ENCODE data around the gene TBC1D14. TPM values are rescaled to one million over a fixed set of nuclear protein-coding genes. Genes with fewer than 3 reads are reported as not detected.
"Not testable (repeated sequence)": the region's sequence is repeated elsewhere in the genome, so short reads cannot be mapped to it uniquely, and the experiment has no call there.

The TBC1D14 gene
- total RNA-seq, 2 experiments from 2014 or later, result 49.0 to 49.1 TPM

GRCh38 chr4:6884341-6884870, 25.2 kb upstream of the TBC1D14 start:
- no peak overlapping the region for H3K27ac Mint-ChIP-seq
- DNase-seq (no peak), ATAC-seq (no peak)
- CTCF ChIA-PET, result interaction anchor here (1.6 to 7.4 kb wide), 2 partner anchors 11 to 15 kb away, joined by 6 to 47 read pairs; no protein-coding TSS in a partner anchor
- H3K4me3 Mint-ChIP-seq, result no peak overlapping the region
- H3K27me3 Mint-ChIP-seq, result no peaks in the 10 kb centered on the region
- H3K36me3 Mint-ChIP-seq, result peaks cover 10% of the 10 kb centered on the region
- H3K4me1 Mint-ChIP-seq, result peaks cover 5% of the 10 kb centered on the region
- H3K9me3 Mint-ChIP-seq (ENCODE audit: low read depth), result no peaks in the 10 kb centered on the region

DNA sequence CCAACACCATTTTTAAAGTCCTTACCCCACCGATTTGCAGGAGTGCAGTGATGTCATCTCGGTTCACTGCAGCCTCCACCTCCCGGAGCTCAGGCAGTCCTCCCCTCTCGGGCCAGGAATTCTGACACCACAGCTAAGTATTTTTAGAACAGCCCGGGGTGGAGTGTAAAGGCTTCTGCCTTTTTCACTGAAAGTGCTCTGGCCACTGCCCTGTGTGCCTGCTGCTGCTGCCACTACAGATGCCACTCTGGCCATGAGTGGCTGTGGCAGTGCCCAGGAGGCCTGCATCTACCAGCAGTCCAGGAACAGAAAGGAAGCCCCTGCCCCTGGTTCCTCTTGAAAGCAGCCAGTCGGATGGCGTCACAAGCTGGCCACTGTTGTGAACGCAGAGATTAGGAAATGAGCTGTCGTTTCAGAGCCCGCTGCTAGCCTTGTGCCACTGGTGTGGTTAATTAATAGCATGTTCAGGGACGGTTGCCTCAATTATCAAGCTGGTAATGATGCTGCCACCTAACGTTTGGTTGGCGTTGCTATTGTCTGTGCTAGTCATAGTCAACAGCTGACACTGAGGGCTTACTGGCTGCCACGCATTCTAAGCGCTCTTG, 23.6 kb upstream of the TBC1D14 start:
- peaks cover 7% of the 10 kb centered on the region for H3K4me1 Mint-ChIP-seq
- H3K36me3 Mint-ChIP-seq, result peaks cover 21% of the 10 kb centered on the region
- ATAC-seq, result peak; percentile 61
- DNase-seq, result no peak
- peaks cover 6% of the 10 kb centered on the region for H3K9me3 Mint-ChIP-seq (ENCODE audit: low read depth)
- peak overlapping the region; percentile 45 for H3K27ac Mint-ChIP-seq
- CTCF ChIA-PET, result interaction anchor here (1.3 to 7.4 kb wide), 9 partner anchors 12 to 185 kb away, joined by 3 to 47 read pairs (median 5); no protein-coding TSS in a partner anchor
- no peaks in the 10 kb centered on the region for H3K27me3 Mint-ChIP-seq
- H3K4me3 Mint-ChIP-seq, result no peak overlapping the region

DNA sequence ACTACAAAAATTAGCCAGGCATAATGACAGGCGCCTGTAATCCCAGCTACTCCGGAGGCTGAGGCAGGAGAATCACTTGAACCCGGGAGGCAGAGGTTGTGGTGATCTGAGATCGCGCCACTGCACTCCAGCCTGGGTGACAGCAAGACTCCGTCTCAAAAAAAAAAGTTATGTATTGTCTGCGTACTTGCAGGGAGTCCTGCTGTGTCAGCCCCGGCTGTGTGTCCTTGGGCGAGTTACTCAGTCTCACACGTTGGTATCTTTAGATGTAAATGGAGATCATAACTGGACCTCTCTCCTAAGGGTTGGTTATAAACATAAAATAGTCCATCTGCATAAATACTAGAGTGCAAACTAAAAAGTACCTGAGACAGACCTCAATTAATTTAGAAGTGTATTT, 22.7 kb upstream of the TBC1D14 start:
- no peak overlapping the region for H3K4me3 Mint-ChIP-seq
- H3K9me3 Mint-ChIP-seq (ENCODE audit: low read depth), result peaks cover 6% of the 10 kb centered on the region
- H3K36me3 Mint-ChIP-seq, result peaks cover 18% of the 10 kb centered on the region
- H3K27ac Mint-ChIP-seq, result no peak overlapping the region
- no peaks in the 10 kb centered on the region for H3K27me3 Mint-ChIP-seq
- peaks cover 15% of the 10 kb centered on the region for H3K4me1 Mint-ChIP-seq
- DNase-seq, result no peak
- ATAC-seq, result no peak
- CTCF ChIA-PET, result interaction anchor here (0.8 to 7.4 kb wide), 6 partner anchors 13 to 169 kb away, joined by 3 to 47 read pairs (median 5); no protein-coding TSS in a partner anchor

- no peak overlapping the region for H3K4me3 Mint-ChIP-seq
- DNase-seq, result no peak
- H3K27me3 Mint-ChIP-seq, result no peaks in the 10 kb centered on the region
- H3K36me3 Mint-ChIP-seq, result peaks cover 17% of the 10 kb centered on the region
- CTCF ChIA-PET, result interaction anchor here (0.8 to 7.4 kb wide), 2 partner anchors 14 to 26 kb away, joined by 3 to 47 read pairs; no protein-coding TSS in a partner anchor
- H3K9me3 Mint-ChIP-seq (ENCODE audit: low read depth), result peaks cover 6% of the 10 kb centered on the region
- H3K4me1 Mint-ChIP-seq, result peaks cover 24% of the 10 kb centered on the region
- no peak overlapping the region for H3K27ac Mint-ChIP-seq
- no peak for ATAC-seq
Measured at GRCh38 chr4:6887591-6888371, 21.8 kb upstream of the TBC1D14 start.

DNA sequence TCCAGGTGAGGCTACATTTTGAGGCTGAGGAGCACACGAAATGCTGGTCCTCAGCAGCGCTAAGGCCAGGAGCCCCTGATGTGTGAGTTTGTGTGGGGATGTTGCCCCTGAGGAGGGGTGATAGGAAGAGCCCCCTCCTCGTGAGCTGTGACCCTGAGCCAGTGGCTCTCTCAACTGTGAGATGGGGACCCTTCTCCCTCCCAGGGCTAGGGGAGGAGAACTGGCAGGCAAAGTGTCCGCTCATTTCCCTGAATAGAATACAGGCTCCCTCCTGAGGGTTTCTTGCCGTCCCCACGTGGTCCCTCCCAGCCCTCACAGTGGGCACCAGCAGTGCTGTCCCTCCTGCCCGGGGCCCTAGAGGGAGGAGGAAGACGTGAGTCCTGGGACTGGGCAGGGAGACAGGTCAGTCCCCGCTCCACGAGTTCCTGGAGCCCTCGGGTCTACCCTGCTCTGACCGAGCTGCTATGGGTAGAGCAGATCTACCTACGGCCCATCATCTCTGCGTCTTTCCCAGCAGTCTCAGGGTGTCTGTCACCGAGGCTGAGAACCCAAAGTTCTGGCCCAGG, 21.0 kb upstream of the TBC1D14 start:
- DNase-seq (no peak), ATAC-seq (no peak)
- Mint-ChIP-seq H3K27me3 (no peaks in the 10 kb centered on the region), H3K27ac (no peak overlapping the region), H3K9me3 (ENCODE audit: low read depth) (peaks cover 6% of the 10 kb centered on the region), H3K36me3 (peaks cover 16% of the 10 kb centered on the region), H3K4me1 (peaks cover 31% of the 10 kb centered on the region), H3K4me3 (no peak overlapping the region)
- CTCF ChIA-PET, result no interaction called here

DNA sequence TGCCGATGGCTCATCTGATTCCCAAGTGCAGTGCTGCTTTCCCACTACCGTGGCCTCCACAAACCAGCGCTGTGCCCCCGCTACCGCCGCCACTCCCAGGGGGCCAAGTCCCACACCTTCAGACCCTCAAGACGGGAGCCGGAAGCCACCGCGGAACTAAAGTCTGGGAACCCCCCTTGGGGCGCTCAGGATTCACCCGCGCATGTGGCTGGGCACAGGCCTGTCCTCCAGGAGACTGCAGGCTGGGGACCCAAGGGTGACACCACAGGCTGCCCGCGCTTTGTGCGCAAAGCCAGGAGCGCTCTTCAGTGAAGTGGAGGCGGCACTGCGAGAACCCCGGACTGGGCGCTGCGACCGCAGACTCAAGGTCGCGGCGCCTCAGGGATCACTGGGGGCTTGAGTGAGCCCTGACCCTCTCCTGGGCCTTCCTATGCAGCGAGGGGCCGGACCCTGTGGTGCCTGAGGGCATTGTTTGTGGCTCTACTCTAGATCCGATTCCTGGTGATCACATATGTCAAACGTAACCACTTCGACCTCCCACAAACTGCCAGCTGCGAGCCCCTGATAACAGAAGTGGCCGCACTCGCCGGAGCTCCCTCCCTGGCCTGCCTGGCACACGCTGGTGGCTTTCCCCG, 20.4 kb upstream of the TBC1D14 start:
- H3K27ac Mint-ChIP-seq, result no peak overlapping the region
- peaks cover 37% of the 10 kb centered on the region for H3K4me1 Mint-ChIP-seq

GRCh38 chr4:6889736-6890324, 19.8 kb upstream of the TBC1D14 start:
- CTCF ChIA-PET, result no interaction called here
- Mint-ChIP-seq H3K27ac (no peak overlapping the region), H3K9me3 (ENCODE audit: low read depth) (peaks cover 6% of the 10 kb centered on the region), H3K4me3 (no peak overlapping the region), H3K4me1 (peaks cover 43% of the 10 kb centered on the region), H3K27me3 (no peaks in the 10 kb centered on the region), H3K36me3 (peaks cover 19% of the 10 kb centered on the region)
- ATAC-seq (no peak), DNase-seq (no peak)

More for the DNA sequence above, 20.4 kb upstream of the TBC1D14 start:
- DNase-seq (no peak), ATAC-seq (no peak)
- Mint-ChIP-seq H3K36me3 (peaks cover 18% of the 10 kb centered on the region), H3K27me3 (no peaks in the 10 kb centered on the region), H3K9me3 (ENCODE audit: low read depth) (peaks cover 6% of the 10 kb centered on the region), H3K4me3 (no peak overlapping the region)
- CTCF ChIA-PET, result no interaction called here

GRCh38 chr4:6890358-6890757, 19.3 kb upstream of the TBC1D14 start:
- ATAC-seq (no peak), DNase-seq (no peak)
- Mint-ChIP-seq H3K4me3 (no peak overlapping the region), H3K36me3 (peaks cover 20% of the 10 kb centered on the region), H3K9me3 (ENCODE audit: low read depth) (peaks cover 6% of the 10 kb centered on the region), H3K27me3 (no peaks in the 10 kb centered on the region), H3K4me1 (peaks cover 46% of the 10 kb centered on the region), H3K27ac (no peak overlapping the region)
- CTCF ChIA-PET, result no interaction called here

DNA sequence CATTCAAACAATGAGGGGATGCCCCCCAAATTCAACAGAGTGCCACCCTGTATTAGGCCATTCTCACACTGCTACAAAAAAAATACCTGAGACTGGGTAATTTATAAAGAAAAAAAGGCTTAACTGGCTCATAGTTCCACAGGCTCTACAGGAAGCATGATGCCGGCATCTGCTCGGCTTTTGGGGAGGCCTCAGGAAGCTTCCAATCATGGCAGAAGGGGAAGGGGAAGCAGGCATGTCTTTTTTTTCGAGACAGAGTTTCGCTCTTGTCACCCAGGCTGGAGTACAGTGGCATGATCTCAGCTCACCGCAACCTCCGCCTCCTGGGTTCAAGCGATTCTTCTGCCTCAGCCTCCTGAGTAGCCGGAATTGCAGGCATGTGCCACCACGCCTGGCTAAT, 18.7 kb upstream of the TBC1D14 start:
- not testable (repeated sequence) for ATAC-seq; H3K9me3 Mint-ChIP-seq (ENCODE audit: low read depth); DNase-seq; H3K27me3 Mint-ChIP-seq; H3K4me3 Mint-ChIP-seq
- CTCF ChIA-PET, result interaction anchor here (0.7 kb wide), 1 partner anchor 152 kb away, joined by 3 read pairs; the partner anchor contains the start of gene TADA2B
- peak overlapping the region; percentile 96 for H3K27ac Mint-ChIP-seq
- peaks cover 20% of the 10 kb centered on the region for H3K36me3 Mint-ChIP-seq
- H3K4me1 Mint-ChIP-seq, result peaks cover 45% of the 10 kb centered on the region

GRCh38 chr4:6891436-6892170, 18.0 kb upstream of the TBC1D14 start:
- no peaks in the 10 kb centered on the region for H3K27me3 Mint-ChIP-seq
- H3K4me1 Mint-ChIP-seq, result peaks cover 47% of the 10 kb centered on the region
- peaks cover 6% of the 10 kb centered on the region for H3K9me3 Mint-ChIP-seq (ENCODE audit: low read depth)
- DNase-seq (no peak), ATAC-seq (peak; percentile 35)
- peak overlapping the region; percentile 96 for H3K27ac Mint-ChIP-seq
- CTCF ChIA-PET, result interaction anchor here (0.7 to 3.3 kb wide), 6 partner anchors 8 to 152 kb away, joined by 3 to 14 read pairs (median 4); partner anchors contain the start of gene TADA2B
- peak overlapping the region; percentile 53 for H3K4me3 Mint-ChIP-seq
- peaks cover 20% of the 10 kb centered on the region for H3K36me3 Mint-ChIP-seq

GRCh38 chr4:6892190-6892908, 17.3 kb upstream of the TBC1D14 start:
- ATAC-seq, result peak; percentile 82
- Mint-ChIP-seq H3K27ac (peak overlapping the region; percentile 96), H3K36me3 (peaks cover 20% of the 10 kb centered on the region), H3K9me3 (ENCODE audit: low read depth) (peaks cover 6% of the 10 kb centered on the region), H3K27me3 (no peaks in the 10 kb centered on the region), H3K4me1 (peaks cover 52% of the 10 kb centered on the region), H3K4me3 (peak overlapping the region; percentile 53)
- CTCF ChIA-PET, result interaction anchor here (0.9 to 3.3 kb wide), 9 partner anchors 9 to 189 kb away, joined by 3 to 14 read pairs (median 3); no protein-coding TSS in a partner anchor
- peak; percentile 79 for DNase-seq

GRCh38 chr4:6892909-6893202, 16.8 kb upstream of the TBC1D14 start:
- H3K27me3 Mint-ChIP-seq, result no peaks in the 10 kb centered on the region
- H3K27ac Mint-ChIP-seq, result peak overlapping the region; percentile 96
- H3K4me1 Mint-ChIP-seq, result peaks cover 52% of the 10 kb centered on the region
- H3K4me3 Mint-ChIP-seq, result no peak overlapping the region
- DNase-seq, result no peak
- no peak for ATAC-seq
- peaks cover 6% of the 10 kb centered on the region for H3K9me3 Mint-ChIP-seq (ENCODE audit: low read depth)
- peaks cover 20% of the 10 kb centered on the region for H3K36me3 Mint-ChIP-seq
- CTCF ChIA-PET, result interaction anchor here (0.9 to 3.3 kb wide), 11 partner anchors 9 to 189 kb away, joined by 3 to 14 read pairs (median 3); partner anchors contain the start of gene GRPEL1
